OCI-LY3 (cell line): Measurements from ENCODE around the gene NLRP3.

Source experiments
- CTCF ChIP-seq: fragments of 200-600, 300-600 bp; sonication (generic); IDR thresholded peaks from 2 replicates; pipeline ENCODE4 v1.5.1; 2014; ENCODE audit warnings: antibody characterized with exemption, low read length, low read depth
- EZH2phosphoT487 ChIP-seq: fragments of 200-600 bp; shearing (Covaris generic); IDR thresholded peaks from 2 replicates; pipeline ENCODE4 v1.6.1; 2018; ENCODE audit warnings: antibody characterized with exemption, mixed run types, low read depth

DNA sequence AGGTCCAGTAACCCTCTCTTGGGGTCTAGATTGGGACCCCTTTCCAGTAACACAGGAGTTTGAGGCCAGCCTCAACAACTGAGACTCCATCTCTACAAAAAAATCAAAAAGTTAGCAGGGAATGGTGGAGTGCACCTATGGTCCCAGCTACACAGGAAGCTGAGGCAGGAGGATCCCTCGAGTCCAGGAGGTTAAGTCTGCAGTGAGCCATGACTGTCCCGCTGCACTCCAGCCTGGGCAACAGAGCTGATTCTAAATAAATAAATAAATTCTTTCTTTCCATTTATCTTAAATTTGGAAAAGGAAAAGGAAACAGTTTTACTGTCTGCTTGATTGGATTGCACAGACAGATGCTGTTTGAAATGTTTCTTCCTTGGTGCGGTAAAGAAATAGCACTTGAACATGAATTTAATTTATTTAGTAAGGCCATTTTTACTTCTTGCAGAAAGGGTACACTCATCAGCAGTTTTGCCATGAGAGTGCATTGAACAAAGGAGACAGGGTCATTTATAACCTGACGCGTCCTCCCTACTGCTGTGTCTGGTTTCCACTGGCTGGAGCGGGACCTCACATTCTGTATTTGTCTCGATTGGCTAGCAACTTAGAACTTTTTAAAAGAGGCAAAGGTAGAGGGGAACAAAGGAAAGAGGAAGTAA is 47.4 kb upstream of the NLRP3 start:
- no peak for TF ChIP-seq CTCF
- no peak for TF ChIP-seq EZH2phosphoT487
